ENCODE measurements around the gene IGLON5.

IGLON5 gene

DNA sequence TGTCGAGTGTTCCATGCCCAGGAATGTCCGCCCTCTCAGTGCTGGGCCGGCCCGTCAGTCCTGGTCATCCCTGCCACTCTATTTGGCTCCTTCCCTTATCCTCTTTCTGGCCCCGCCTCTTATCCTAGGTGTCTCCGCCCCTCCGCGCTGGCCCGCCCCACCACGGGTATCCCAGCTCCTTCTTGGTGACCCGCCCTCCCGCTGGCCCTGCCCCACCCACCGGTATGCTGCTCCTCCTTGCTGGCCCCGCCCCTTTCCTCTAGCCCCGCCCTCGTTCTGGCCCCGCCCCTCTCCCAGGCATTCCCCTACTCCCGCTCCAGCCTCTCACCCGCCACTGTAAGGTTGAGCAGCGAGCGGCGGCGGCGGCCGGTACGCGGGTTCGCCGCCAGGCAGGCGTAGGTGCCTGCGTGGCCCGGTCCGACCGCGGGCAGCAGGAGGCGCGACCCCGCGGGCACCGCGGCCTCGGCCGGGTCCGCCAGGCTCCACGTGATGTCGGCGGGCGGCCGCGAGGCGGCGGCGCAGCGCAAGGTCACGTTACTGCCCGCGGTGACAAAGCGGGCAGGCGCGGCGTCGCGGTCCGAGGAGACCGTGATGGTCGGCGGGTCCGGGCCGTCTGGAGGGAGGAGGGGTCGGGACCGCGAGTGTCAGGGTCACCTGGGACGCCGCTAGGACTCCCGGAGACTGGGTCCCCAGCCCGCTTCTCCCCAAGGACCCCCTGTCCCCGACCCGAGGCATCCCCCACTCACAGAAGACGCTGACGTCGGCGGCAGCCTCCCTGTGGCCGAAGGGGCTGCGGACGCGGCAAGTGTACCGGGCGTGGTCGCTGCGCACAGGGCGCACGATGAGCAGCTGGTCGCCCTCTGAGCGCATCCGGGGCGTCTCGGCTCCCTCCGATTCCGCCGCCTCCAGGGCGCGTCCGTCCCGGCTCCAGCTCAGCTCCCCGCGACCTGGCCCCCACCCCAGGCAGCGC, 28.5 kb downstream of the IGLON5 start:
- DNase-seq: peak; percentile 91

DNA sequence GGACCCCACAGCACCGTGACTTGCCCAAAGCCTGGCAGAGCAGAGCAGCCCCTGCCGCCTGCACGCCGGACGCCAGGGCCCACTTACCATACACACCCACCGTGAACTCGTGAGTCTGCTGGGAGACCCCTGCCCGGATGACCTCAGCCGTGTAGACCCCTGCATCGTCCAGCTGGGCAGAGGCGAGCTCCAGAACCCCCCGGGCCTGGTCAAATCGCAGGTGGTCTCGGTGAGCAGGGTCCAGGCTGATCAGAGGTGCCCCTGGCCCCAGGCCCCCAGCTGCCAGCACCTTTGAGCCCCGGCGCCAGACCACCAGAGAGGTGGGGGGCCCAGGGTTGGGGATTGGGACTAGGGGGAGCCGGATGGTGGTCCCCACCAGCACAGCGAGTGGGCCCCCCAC, 29.6 kb downstream of the IGLON5 start:
- DNase-seq: no peak

DNA sequence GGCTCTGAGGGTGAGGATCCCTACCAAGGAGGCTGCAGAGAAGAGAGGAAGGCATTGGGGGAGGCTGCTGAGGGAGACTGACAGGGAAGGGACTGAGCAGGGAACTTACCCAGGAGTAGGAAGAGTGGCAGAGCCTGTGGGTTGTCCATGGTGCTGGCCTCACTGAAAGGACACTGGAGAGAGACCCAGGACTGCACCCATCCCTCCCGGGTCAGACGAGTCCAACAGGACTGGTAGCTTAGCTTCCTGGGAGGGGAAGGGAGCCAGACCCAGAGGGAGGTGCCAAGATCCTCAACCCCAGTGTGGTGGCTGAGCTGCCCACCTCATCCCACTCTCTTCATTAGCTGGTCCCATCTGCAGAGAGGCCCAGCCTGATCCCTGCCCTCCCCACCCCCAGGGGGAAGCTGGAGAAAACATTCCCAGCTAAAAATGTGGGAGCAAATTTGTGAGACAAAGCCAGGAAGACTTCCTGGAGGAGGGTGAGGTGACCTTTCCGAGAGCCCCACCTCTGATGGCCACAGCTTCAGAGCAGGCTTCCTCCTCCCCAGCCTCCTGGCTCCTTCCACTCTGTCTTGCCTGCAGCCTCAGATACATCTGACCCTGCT, 30.6 kb downstream of the IGLON5 start, which contains the start of gene VSIG10L:
TSS of gene VSIG10L (minus strand) at position 164 of the 605 bp plus-strand sequence. CDS start at position 149, 15 bp downstream.
- no peak for DNase-seq

DNA sequence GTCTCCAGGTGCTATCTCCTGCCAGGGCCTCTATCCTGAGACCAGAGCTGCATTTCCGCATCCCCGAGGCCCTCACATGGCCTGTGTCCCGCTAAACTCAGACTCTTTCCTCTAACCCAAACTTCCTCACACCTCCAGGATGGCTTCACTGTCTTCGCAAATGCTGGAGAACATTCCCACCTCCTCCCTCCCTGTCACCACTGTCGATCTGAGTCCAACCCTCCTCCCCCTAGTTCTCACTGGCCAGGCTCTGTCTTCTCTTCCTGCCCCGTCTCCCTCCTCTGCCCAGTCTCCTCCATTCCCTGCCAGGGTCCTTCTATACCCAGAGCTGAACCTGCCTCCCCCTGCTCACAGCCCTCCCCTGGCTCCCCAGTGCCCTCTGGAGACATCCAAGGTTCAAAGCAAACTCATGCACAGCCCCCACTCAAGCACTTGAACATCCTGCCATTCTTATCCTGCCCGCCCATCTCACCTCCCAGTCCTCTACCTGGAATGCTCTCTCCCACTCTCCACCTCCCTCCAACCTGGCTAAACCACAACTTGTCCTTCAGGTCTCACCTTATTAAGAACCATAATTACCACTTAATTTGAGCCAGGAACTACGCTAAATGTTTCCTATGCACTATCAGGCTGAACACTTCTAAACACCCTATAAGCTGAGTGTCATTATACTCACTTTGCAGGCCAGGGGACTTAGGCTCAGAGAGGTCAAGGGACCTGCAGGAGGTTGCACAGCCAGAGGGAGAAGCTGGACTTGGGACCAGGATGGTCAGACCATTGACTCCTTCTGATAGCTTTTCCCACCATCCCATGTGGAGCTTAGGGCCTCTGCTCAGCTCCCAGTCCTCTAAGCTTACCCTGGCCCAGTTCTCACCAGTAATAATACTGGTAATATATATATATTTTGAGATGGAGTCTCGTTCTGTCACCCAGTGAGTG, 31.5 kb downstream of the IGLON5 start:
- DNase-seq: no peak

- no peak for DNase-seq
Observed at GRCh38 chr19:51345076-51345620, 33.7 kb downstream of the IGLON5 start.

- no peak for DNase-seq
Observed at GRCh38 chr19:51346742-51347141, 35.3 kb downstream of the IGLON5 start.

GRCh38 chr19:51347209-51347928, 35.9 kb downstream of the IGLON5 start:
- DNase-seq: no peak

- no peak for DNase-seq
Observed at GRCh38 chr19:51351266-51351990, 40.0 kb downstream of the IGLON5 start.

- DNase-seq: no peak
Observed at GRCh38 chr19:51352783-51353360, 41.4 kb downstream of the IGLON5 start.

GRCh38 chr19:51354103-51354741, 42.8 kb downstream of the IGLON5 start:
- DNase-seq: no peak

DNA sequence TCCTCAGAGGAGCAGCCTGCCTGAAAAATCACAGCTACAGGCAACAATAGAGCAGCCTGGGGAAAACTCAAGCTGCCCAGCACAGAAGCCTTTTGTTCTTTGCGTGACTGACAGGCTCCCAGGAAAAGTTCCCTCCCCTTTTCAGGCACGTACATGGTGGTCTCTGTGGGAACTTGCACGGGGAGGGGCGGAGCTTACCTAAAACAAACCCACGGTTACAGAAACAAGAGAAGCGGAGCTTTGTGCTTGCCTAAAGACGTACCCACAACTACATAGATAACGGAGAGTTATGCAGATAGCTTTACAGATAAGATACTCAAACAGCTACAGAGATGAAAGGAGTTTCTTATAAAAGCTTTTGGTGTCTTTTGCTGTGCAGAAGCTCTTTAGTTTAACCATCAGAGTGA, 43.3 kb downstream of the IGLON5 start:
- no peak for DNase-seq

DNA sequence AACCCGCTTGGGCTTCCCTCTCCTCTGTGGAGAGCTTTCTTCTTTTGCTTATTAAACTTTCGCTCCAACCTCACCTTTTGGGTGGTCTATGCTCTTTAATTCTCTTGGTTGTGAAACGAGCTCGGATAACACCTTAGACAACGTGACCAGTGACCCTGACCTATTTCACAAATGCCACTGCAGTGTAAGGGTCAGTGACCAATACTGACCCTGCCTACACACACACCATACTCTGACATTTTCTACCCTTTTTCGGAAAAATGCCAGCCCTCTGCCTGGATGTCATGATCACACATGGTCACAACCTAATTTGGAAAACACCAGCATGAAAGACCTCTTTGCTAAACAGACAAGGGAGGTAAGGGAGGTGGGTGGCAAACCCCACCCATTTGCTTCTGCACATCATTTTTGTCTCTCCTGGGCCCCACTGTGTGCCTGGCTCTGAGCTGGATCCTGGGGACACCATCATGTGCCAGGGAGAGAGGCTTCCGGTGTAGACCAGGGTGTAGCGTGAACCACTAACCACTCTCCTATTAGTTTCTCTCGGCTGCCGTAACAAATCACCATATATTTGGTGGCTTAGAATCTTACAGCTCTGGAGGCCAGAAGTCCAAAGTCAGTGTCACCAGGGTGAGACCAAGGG, 44.8 kb downstream of the IGLON5 start:
- no peak for DNase-seq

DNA sequence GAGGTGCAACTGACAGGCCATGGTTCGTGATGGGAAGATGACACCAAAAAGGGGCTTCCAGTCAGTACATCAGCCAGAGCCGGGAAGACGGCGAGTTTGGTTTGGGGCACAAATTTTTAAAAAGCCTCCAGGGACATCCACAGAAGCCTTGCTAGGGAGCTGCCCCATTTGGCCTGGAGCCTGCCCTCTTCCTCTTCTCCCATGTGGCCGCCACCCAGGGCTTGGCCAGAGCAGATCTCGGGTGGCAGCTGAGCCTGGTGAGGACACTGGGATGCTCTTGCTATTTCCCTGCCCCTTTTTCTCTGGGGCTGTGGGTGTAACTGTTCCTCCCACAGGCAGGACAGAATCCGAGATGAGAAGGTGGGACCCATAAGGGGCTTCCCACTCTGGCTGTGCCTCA, 46.5 kb downstream of the IGLON5 start:
- DNase-seq: no peak

DNA sequence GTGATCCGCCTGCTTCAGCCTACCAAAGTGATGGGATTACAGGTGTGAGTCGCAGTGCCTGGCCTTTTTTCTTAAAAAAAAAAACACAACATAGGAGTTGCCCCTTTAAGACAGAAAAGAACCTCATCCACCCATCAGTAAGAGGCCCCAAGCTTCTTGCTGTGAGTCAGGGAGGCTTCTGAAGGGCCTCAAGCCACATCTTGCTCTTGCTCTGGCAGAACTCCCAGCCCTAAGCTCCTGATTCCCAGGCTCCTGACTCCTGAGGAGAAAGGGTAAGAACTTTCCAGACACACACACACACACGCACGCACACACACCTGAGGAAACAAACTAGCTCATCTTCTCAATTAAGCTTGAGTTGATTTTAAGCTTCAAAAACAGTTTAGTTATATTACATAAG, 47.9 kb downstream of the IGLON5 start:
- no peak for DNase-seq

DNA sequence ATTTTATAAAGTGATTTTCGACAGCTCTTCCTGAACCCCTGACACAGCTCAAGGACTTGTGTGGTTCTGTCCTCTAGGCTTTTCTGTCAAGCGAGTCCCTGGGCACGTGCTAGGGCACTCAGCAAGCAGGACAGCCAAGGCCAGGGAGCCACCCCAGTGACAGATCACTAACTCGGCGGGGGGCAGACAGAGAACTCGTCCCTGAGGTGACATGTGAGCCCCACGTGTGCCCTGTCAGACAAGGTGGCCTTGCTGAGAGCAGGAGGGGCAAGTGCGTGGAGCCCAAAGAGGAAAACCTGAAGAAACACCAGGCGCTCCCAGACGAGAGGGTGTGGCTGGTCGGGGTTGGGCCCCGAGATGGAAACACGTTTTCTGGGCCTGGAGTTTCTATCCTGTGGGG, 49.8 kb downstream of the IGLON5 start:
- DNase-seq: no peak

DNA sequence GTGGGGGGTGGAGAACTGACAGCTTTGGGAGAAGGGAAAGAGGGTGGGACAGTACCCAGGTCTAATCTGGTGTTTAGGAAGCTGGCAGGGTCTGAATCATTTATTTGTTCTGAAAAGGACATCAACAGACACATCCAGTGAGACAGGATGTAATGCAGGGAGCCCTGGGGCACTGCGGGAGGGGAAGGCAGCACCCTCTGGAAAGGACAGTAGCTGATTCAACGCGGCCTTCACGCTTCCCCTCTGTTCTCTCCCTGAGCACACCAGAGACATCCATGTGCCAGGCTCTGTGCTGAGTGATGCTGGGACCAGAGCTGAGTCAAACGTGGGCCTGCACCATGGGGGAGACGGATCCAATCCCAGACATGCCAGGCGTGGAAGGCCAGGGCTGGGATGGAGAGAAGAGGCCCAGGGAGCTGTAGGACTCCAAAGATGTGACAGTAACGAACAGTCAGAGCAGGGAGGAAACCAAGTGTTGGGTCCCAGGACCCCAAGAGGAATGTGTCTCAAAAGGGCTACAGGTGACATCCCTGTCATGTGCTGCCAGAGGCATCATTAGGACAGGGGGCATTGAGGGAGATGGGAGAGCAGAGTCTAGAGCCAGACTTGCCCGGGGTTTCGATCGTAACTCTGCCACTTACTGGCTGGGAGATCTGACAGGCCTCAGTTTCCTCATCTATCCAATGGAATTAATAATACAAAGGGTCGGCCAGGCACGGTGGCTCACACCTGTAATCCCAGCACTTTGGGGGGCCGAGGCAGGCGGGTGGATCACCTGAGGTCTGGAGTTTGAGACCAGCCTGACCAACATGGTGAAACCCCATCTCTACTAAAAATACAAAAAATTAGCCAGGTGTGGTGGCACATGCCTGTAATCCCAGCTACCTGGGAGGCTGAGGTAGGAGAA, 53.0 kb downstream of the IGLON5 start:
- DNase-seq: no peak

DNA sequence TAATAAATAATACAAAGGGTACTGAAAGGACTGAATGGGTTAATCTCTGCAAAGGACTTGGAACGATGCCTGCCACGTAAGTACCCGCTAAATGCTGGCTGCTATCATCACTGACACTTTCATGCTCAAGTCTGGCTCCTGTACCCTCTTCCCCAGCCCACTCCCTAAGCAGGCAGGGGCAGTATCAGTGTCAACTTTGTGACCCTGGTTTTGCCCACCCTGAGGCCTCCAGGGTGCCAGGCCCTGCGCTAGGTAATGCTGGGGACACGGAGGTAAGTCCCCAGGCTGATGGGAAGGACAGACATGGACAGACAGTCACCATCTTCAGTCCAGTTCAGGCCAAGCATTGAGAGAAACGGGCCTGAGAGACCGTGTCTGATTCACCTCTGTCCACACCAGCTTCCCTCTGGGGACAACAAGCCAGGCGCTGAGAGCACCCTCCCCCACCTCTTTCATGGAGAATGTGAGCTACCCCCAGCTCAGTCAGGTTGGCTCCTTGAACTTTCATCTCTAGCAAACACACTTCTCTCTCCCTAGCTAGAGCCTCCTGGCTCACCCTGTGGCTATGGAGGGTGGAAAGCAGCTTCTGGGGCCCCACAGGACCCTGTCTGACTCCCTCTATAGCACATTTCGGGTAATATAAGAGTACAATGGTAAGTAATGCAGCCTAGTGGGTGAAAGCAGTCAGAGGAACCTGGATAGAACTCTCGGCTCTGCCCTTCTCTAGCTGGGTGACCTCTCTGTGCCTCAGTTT, 53.9 kb downstream of the IGLON5 start:
- no peak for DNase-seq

DNA sequence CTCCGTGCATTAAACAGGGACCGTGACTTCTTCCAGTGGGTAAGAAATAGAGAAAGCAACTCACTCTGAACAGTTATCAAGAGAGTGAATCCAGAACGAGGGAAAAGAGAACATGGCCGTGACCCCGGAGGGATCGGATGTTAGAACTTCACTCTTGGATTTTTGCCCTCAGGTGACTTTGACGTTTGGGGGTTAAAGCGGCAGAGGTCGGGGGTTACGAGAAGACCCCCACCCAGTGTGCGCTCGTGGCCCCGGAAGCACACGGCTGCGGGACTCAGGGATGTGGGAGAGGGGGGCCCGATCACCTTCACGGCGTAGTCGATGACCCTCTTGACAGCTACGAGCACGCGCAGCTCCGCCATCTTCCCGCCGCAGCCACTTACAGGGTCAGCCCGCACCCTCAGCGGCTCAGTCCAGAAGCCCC, 54.5 kb downstream of the IGLON5 start, which contains the start of gene ETFB:
TSS of gene ETFB (minus strand) at position 424 of the 424 bp plus-strand sequence. CDS start at position 362, 62 bp downstream.
- no peak for DNase-seq

Data from activated T-cell treated with anti-CD3 and anti-CD28 coated beads for 4 hours (primary cell).